Neural cell (in vitro differentiated cells): ENCODE measurements around the gene MPZL1.

Source experiments
- EP300 ChIP-seq: fragments of 450-650 bp; conservative IDR thresholded peaks from 2 replicates; pipeline ENCODE4 v1.6.1; 2014; ENCODE audit warnings: antibody characterized with exemption, mild to moderate bottlenecking, moderate library complexity; ENCODE audit not compliant: poor library complexity, severe bottlenecking
- EZH2 ChIP-seq: fragments of 200-600, 300-800 bp; shearing (Covaris generic), sonication (generic); IDR thresholded peaks from 2 replicates; pipeline ENCODE4 v1.6.1; 2014; ENCODE audit warnings: antibody characterized with exemption, low read length, borderline replicate concordance, mild to moderate bottlenecking; ENCODE audit not compliant: insufficient read depth, poor library complexity, severe bottlenecking
- REST ChIP-seq: IDR thresholded peaks from 2 replicates; pipeline ENCODE4 v1.6.1; 2012; ENCODE audit warnings: borderline replicate concordance
- TAF1 ChIP-seq: IDR thresholded peaks from 2 replicates; pipeline ENCODE4 v1.6.1; 2012; ENCODE audit warnings: low read depth
- TF ChIP-seq, protein P1 (sequence below): fragments of 450-650 bp; IDR thresholded peaks from 2 replicates; pipeline ENCODE4 v1.5.1; 2014; ENCODE audit warnings: antibody characterized with exemption, mild to moderate bottlenecking, moderate library complexity; ENCODE audit not compliant: poor library complexity, severe bottlenecking

DNA sequence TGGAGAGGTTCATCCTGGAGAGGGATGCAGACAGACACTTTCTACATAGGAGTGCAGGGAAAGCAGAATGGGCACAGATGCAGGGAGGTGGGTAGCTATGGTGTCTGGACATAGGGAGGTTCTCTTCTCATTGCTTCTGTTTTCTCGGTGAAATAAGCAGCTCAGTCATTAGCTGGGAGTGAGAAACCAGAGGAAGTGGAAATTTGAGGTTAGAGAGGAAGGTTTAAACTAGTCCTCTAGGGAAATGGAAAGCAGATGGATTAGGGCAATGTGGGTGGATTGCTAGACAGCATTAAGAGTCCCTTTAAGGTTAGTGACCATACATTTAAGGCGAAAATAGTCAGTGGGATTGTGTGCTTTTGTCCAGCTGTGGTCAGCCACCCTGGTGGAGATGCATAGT lies 39.6 kb downstream of the MPZL1 start:
- TF ChIP-seq, protein P1, sequence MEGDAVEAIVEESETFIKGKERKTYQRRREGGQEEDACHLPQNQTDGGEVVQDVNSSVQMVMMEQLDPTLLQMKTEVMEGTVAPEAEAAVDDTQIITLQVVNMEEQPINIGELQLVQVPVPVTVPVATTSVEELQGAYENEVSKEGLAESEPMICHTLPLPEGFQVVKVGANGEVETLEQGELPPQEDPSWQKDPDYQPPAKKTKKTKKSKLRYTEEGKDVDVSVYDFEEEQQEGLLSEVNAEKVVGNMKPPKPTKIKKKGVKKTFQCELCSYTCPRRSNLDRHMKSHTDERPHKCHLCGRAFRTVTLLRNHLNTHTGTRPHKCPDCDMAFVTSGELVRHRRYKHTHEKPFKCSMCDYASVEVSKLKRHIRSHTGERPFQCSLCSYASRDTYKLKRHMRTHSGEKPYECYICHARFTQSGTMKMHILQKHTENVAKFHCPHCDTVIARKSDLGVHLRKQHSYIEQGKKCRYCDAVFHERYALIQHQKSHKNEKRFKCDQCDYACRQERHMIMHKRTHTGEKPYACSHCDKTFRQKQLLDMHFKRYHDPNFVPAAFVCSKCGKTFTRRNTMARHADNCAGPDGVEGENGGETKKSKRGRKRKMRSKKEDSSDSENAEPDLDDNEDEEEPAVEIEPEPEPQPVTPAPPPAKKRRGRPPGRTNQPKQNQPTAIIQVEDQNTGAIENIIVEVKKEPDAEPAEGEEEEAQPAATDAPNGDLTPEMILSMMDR = no peak
- TF ChIP-seq EP300 (no peak), EZH2 (no peak), REST (no peak), TAF1 (no peak)
